Fibroblast of lung (primary cell): ENCODE data around the gene FYB2.

ENCODE experiments used
- CTCF ChIP-seq, 2 donors: IDR thresholded peaks in 1 of 2; conservative IDR thresholded peaks in 1 of 2; 1 replicate in 1 of 2; 2 replicates in 1 of 2; pipeline ENCODE4 v1.5.1; 2011 to 2012; ENCODE audit warnings: low read length in 2 of 2, control low read depth in 1 of 2, inconsistent platforms in 1 of 2, low read depth in 1 of 2, mild to moderate bottlenecking in 1 of 2
- EZH2 ChIP-seq: IDR thresholded peaks from 2 replicates; pipeline ENCODE4 v1.5.1; 2012; ENCODE audit warnings: low read length, control low read depth, mild to moderate bottlenecking; ENCODE audit errors: missing control alignments

- TF ChIP-seq CTCF (conservative IDR thresholded peaks at IDR 0.05 in 1 of 2, IDR thresholded peaks at IDR 0.05 in 1 of 2; ENCODE audit: low read depth in 1 of 2, low read length in 2 of 2) (no peak), EZH2 (no peak)
These were observed 19.4 kb downstream of the FYB2 start for GRCh38 chr1:56799605-56800400.
